A549 treated with AZD9567 at 1 μM for 4 hours (cell line): ENCODE measurements around the gene MTIF2. TPM values are rescaled to one million over a fixed set of nuclear protein-coding genes. Genes with fewer than 3 reads are reported as not detected.

Experiments
- total RNA-seq: library from RNA; stranded (reverse); fragments of 200-300 nt; extraction: Qiagen RNA extraction; gene quantifications from 5 replicates; pipeline ENCODE4 v1.2.3, GENCODE V29; 2022; ENCODE audit not compliant: insufficient read depth

MTIF2 gene
- 37.1 to 44.5 TPM (median 38.9 TPM) in 5 replicates for total RNA-seq

GRCh38 chr2:55268907-55269644, at the start of gene MTIF2:
TSS of gene MTIF2 (minus strand) at chr2:55269231. CDS start at chr2:55263858, 5,373 bp downstream.

GRCh38 chr2:55232084-55232862, 36.8 kb downstream of the MTIF2 start, which contains the start of the genes CLHC1 and RPS27A:
TSS of gene CLHC1 (minus strand) at chr2:55232293. CDS start at chr2:55222411, 9,882 bp downstream.
TSS of gene RPS27A (plus strand) at chr2:55232688. CDS start at chr2:55232825, 137 bp downstream.

Other genes starting within 250 kb of the MTIF2 start
- 475 to 632 TPM (median 497 TPM) in 5 replicates for gene RTN4, start 218.8 kb downstream of the MTIF2 start, total RNA-seq
- 1.9 to 3.0 TPM (median 2.3 TPM) in 4 of 5 replicates, not detected in the other for gene CLHC1, start 36.9 kb downstream of the MTIF2 start, total RNA-seq
- 2,308 to 2,664 TPM (median 2,577 TPM) in 5 replicates for gene RPS27A, start 36.5 kb downstream of the MTIF2 start, total RNA-seq
- gene CCDC88A, start 150.6 kb upstream of the MTIF2 start, total RNA-seq: 19.2 to 27.2 TPM (median 23.0 TPM) in 5 replicates